K562 (cell line): ENCODE results near the gene TLR8. TPM values are rescaled to one million over a fixed set of nuclear protein-coding genes. Genes with fewer than 3 reads are reported as not detected.

Source experiments
- CBX1 ChIP-seq: sonication (generic); IDR thresholded peaks from 2 replicates; pipeline ENCODE4 v1.6.1; 2016; ENCODE audit warnings: antibody characterized with exemption, low read depth, mild to moderate bottlenecking
- E2F1 ChIP-seq: sonication (generic); formaldehyde crosslinking; IDR thresholded peaks from 2 replicates; pipeline ENCODE4 v1.8.1; 2023; ENCODE audit warnings: mild to moderate bottlenecking, missing genetic modification reagents, moderate library complexity
- FUS ChIP-seq: fragments of 200-400 bp; formaldehyde crosslinking; optimal IDR thresholded peaks from 2 replicates; pipeline ENCODE3; 2017; ENCODE audit warnings: low read depth, low read length
- GTF3C2 ChIP-seq: IDR thresholded peaks from 3 replicates; pipeline ENCODE4 v1.6.1; 2011; ENCODE audit warnings: borderline replicate concordance, mild to moderate bottlenecking, moderate library complexity; ENCODE audit not compliant: insufficient read length; ENCODE audit errors: extremely low read depth
- PRPF4 ChIP-seq: fragments of 200-400 bp; formaldehyde crosslinking; IDR thresholded peaks from one replicate; pipeline ENCODE4 v1.6.1; 2017; ENCODE audit warnings: low read length, low read depth, mild to moderate bottlenecking; ENCODE audit not compliant: insufficient read depth, poor library complexity, severe bottlenecking
- PTRF ChIP-seq: fragments of 450-650 bp; IDR thresholded peaks from 2 replicates; pipeline ENCODE4 v1.6.1; 2016; ENCODE audit warnings: mild to moderate bottlenecking, missing genetic modification characterization, missing compliant biosample characterization
- ZC3H8 ChIP-seq: fragments of 450-650 bp; IDR thresholded peaks from 2 replicates; pipeline ENCODE4 v1.6.1; 2017
- ZNF395 ChIP-seq: fragments of 200-800 bp; sonication (Bioruptor generic); IDR thresholded peaks from 2 replicates; pipeline ENCODE4 v1.6.1; 2017; ENCODE audit warnings: missing genetic modification characterization, missing compliant biosample characterization
- ZNF740 ChIP-seq, 3 experiments: fragments of 200-800 bp in 1 of 3; sonication (Bioruptor generic) in 1 of 3; sonication (generic) in 1 of 3; formaldehyde crosslinking in 1 of 3; IDR thresholded peaks; 2 replicates each; pipeline versions ENCODE4 v1.6.1 to v1.8.0; 2016 to 2022; ENCODE audit warnings: mild to moderate bottlenecking in 2 of 3, missing compliant biosample characterization in 2 of 3, missing genetic modification characterization in 2 of 3, missing genetic modification reagents in 1 of 3
- polyA plus RNA-seq, 8 experiments: library from polyadenylated mRNA; depleted of rRNA in 4 of 8; stranded (reverse) in 5 of 8; unstranded in 3 of 8; fragments of >200 nt; fragmentation: Nextera tagmentation in 2 of 8; fragmentation: Illumina TruSeq in 1 of 8; extraction: Ambion mirVana in 2 of 8; extraction: Trizol in 1 of 8; gene quantifications; 2 replicates each; pipeline versions ENCODE4 v1.2.1 to v1.2.3, GENCODE V29; 2011 to 2014; ENCODE audit warnings: inconsistent platforms in 1 of 8, missing spikeins in 1 of 8
- total RNA-seq, 7 experiments: library from RNA; depleted of rRNA in 6 of 7; stranded (reverse); fragments of >200 nt in 6 of 7; fragmentation: Illumina TruSeq in 2 of 7; extraction: Trizol in 2 of 7; gene quantifications; 2 replicates each; pipeline versions ENCODE4 v1.2.1 to v1.2.3, GENCODE V29; 2011 to 2021; ENCODE audit warnings: low replicate concordance in 1 of 7
- TF ChIP-seq, protein P1 (sequence below): fragments of 450-650 bp; IDR thresholded peaks from 2 replicates; pipeline ENCODE4 v1.6.1; 2016; ENCODE audit warnings: low read depth

TLR8 gene
- total and polyA plus RNA-seq, 9 of the 15 experiments (the other 6 are each of a cell fraction or from before 2014, with no cell fraction given), result not detected

- no peak for TF ChIP-seq ZNF740 (CRISPR knock-in tag; IDR thresholded peaks at IDR 0.05)
- TF ChIP-seq ZNF740 (tag; IDR thresholded peaks at IDR 0.05), result no peak
- TF ChIP-seq GTF3C2, result no peak
- TF ChIP-seq PRPF4, result no peak
- TF ChIP-seq PTRF, result 0 out of 2 replicates have a peak, but pooled peaks have one; percentile 54
- TF ChIP-seq ZC3H8, result no peak
- TF ChIP-seq, protein P1, sequence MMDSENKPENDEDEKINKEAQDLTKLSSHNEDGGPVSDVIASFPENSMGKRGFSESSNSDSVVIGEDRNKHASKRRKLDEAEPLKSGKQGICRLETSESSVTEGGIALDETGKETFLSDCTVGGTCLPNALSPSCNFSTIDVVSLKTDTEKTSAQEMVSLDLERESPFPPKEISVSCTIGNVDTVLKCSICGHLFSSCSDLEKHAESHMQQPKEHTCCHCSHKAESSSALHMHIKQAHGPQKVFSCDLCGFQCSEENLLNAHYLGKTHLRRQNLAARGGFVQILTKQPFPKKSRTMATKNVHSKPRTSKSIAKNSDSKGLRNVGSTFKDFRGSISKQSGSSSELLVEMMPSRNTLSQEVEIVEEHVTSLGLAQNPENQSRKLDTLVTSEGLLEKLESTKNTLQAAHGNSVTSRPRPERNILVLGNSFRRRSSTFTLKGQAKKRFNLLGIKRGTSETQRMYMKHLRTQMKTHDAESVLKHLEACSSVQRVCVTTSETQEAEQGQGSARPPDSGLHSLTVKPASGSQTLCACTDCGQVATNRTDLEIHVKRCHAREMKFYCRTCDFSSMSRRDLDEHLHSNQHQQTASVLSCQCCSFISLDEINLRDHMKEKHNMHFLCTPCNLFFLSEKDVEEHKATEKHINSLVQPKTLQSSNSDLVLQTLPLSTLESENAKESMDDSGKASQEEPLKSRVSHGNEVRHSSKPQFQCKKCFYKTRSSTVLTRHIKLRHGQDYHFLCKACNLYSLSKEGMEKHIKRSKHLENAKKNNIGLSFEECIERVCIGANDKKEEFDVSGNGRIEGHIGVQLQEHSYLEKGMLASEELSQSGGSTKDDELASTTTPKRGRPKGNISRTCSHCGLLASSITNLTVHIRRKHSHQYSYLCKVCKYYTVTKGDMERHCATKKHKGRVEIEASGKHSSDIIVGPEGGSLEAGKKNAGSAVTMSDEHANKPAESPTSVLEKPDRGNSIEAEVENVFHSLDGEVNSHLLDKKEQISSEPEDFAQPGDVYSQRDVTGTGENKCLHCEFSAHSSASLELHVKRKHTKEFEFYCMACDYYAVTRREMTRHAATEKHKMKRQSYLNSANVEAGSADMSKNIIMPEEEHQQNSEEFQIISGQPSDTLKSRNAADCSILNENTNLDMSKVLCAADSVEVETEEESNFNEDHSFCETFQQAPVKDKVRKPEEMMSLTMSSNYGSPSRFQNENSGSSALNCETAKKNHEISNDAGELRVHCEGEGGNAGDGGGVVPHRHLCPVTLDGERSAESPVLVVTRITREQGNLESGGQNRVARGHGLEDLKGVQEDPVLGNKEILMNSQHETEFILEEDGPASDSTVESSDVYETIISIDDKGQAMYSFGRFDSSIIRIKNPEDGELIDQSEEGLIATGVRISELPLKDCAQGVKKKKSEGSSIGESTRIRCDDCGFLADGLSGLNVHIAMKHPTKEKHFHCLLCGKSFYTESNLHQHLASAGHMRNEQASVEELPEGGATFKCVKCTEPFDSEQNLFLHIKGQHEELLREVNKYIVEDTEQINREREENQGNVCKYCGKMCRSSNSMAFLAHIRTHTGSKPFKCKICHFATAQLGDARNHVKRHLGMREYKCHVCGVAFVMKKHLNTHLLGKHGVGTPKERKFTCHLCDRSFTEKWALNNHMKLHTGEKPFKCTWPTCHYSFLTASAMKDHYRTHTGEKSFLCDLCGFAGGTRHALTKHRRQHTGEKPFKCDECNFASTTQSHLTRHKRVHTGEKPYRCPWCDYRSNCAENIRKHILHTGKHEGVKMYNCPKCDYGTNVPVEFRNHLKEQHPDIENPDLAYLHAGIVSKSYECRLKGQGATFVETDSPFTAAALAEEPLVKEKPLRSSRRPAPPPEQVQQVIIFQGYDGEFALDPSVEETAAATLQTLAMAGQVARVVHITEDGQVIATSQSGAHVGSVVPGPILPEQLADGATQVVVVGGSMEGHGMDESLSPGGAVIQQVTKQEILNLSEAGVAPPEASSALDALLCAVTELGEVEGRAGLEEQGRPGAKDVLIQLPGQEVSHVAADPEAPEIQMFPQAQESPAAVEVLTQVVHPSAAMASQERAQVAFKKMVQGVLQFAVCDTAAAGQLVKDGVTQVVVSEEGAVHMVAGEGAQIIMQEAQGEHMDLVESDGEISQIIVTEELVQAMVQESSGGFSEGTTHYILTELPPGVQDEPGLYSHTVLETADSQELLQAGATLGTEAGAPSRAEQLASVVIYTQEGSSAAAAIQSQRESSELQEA, result no peak
- no peak for TF ChIP-seq ZNF395 (CRISPR knock-in tag)
- no peak for TF ChIP-seq FUS
- no peak for TF ChIP-seq CBX1
- TF ChIP-seq E2F1 (CRISPR knock-in tag), result no peak
Measured at GRCh38 chrX:12956704-12957534, 50.5 kb downstream of the TLR8 start (continued).
